ENCODE data around the gene EYA3.
A peak's percentile ranks its signal among the peaks of the same experiment; 100 is the strongest.

The EYA3 gene

DNA sequence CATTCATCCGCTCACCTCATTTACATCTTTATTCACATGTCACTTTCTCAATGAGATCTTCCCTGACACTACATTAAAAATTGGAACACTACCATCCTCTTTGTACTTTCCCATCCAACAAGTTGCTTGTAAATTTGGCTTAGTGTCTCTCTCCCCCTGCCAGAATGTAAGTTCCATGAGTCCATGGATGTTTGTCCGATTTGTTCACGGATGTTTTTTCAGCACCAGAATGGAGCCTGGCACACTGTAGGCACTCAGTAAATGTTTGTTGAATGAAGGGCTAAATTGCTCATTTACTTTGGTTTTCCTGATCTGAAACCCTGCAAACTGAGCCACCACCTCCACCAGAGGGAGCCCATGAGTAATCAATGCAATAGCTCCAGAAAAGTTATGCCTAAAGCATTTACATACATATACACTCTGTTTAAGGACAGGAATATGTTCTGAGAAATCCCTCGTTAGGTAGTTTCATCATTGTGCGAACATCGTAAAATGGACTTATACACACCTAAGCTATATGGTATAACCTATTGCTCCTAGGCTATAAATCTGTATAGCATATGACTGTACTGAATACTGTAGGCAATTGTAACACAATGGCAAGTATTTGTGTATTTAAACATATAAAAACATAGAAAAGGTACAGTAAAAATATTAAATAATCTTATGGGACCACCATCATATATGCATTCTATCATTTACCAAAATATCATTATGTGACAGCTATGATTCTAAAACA is 2.8 kb upstream of the EYA3 start:
- peak; percentile 8; the same call in 1 of the 3 replicates for ATAC-seq
- no peak for TF ChIP-seq ZNF565 (CRISPR knock-in tag; conservative IDR thresholded peaks at IDR 0.05; ENCODE audit: low read depth)
- no peak for TF ChIP-seq CSDC2 (CRISPR knock-in tag; IDR thresholded peaks at IDR 0.05)
- TF ChIP-seq ZFP30 (CRISPR knock-in tag; IDR thresholded peaks at IDR 0.05), result no peak
- TF ChIP-seq RARB (CRISPR knock-in tag; IDR thresholded peaks at IDR 0.05), result no peak

GRCh38 chr1:28087614-28088167 is 719 bp downstream of the EYA3 start:
- TF ChIP-seq TCF4 (CRISPR knock-in tag; IDR thresholded peaks at IDR 0.05; ENCODE audit: borderline replicate concordance) (no peak), ZNF70 (CRISPR knock-in tag; IDR thresholded peaks at IDR 0.05) (no peak), CSRNP3 (CRISPR knock-in tag; IDR thresholded peaks at IDR 0.05) (no peak), CSDC2 (CRISPR knock-in tag; IDR thresholded peaks at IDR 0.05) (no peak), RARB (CRISPR knock-in tag; IDR thresholded peaks at IDR 0.05) (no peak), OSR1 (CRISPR knock-in tag; IDR thresholded peaks at IDR 0.05) (no peak), GLIS3 (CRISPR knock-in tag; IDR thresholded peaks at IDR 0.05) (no peak), ISL1 (CRISPR knock-in tag; IDR thresholded peaks at IDR 0.05) (no peak), ZFP3 (CRISPR knock-in tag; IDR thresholded peaks at IDR 0.05) (no peak), ZNF565 (CRISPR knock-in tag; conservative IDR thresholded peaks at IDR 0.05; ENCODE audit: low read depth) (no peak), CREB5 (CRISPR knock-in tag; IDR thresholded peaks at IDR 0.05; ENCODE audit: low read depth) (no peak), BACH2 (CRISPR knock-in tag; IDR thresholded peaks at IDR 0.05; ENCODE audit: borderline replicate concordance) (no peak), ESRRG (CRISPR knock-in tag; IDR thresholded peaks at IDR 0.05) (no peak), ZC3H10 (CRISPR knock-in tag; IDR thresholded peaks at IDR 0.05) (no peak)
- TF ChIP-seq, protein P1, sequence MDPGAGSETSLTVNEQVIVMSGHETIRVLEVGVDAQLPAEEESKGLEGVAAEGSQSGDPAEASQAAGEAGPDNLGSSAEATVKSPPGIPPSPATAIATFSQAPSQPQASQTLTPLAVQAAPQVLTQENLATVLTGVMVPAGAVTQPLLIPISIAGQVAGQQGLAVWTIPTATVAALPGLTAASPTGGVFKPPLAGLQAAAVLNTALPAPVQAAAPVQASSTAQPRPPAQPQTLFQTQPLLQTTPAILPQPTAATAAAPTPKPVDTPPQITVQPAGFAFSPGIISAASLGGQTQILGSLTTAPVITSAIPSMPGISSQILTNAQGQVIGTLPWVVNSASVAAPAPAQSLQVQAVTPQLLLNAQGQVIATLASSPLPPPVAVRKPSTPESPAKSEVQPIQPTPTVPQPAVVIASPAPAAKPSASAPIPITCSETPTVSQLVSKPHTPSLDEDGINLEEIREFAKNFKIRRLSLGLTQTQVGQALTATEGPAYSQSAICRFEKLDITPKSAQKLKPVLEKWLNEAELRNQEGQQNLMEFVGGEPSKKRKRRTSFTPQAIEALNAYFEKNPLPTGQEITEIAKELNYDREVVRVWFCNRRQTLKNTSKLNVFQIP (CRISPR knock-in tag; IDR thresholded peaks at IDR 0.05; ENCODE audit: borderline replicate concordance, low read depth), result no peak
- TF ChIP-seq, protein P2, sequence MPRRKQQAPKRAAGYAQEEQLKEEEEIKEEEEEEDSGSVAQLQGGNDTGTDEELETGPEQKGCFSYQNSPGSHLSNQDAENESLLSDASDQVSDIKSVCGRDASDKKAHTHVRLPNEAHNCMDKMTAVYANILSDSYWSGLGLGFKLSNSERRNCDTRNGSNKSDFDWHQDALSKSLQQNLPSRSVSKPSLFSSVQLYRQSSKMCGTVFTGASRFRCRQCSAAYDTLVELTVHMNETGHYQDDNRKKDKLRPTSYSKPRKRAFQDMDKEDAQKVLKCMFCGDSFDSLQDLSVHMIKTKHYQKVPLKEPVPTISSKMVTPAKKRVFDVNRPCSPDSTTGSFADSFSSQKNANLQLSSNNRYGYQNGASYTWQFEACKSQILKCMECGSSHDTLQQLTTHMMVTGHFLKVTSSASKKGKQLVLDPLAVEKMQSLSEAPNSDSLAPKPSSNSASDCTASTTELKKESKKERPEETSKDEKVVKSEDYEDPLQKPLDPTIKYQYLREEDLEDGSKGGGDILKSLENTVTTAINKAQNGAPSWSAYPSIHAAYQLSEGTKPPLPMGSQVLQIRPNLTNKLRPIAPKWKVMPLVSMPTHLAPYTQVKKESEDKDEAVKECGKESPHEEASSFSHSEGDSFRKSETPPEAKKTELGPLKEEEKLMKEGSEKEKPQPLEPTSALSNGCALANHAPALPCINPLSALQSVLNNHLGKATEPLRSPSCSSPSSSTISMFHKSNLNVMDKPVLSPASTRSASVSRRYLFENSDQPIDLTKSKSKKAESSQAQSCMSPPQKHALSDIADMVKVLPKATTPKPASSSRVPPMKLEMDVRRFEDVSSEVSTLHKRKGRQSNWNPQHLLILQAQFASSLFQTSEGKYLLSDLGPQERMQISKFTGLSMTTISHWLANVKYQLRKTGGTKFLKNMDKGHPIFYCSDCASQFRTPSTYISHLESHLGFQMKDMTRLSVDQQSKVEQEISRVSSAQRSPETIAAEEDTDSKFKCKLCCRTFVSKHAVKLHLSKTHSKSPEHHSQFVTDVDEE (CRISPR knock-in tag; IDR thresholded peaks at IDR 0.05), result no peak
- TF ChIP-seq, protein P3, sequence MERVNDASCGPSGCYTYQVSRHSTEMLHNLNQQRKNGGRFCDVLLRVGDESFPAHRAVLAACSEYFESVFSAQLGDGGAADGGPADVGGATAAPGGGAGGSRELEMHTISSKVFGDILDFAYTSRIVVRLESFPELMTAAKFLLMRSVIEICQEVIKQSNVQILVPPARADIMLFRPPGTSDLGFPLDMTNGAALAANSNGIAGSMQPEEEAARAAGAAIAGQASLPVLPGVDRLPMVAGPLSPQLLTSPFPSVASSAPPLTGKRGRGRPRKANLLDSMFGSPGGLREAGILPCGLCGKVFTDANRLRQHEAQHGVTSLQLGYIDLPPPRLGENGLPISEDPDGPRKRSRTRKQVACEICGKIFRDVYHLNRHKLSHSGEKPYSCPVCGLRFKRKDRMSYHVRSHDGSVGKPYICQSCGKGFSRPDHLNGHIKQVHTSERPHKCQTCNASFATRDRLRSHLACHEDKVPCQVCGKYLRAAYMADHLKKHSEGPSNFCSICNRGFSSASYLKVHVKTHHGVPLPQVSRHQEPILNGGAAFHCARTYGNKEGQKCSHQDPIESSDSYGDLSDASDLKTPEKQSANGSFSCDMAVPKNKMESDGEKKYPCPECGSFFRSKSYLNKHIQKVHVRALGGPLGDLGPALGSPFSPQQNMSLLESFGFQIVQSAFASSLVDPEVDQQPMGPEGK (CRISPR knock-in tag; IDR thresholded peaks at IDR 0.05; ENCODE audit: borderline replicate concordance), result no peak
- ATAC-seq, result peak; percentile 45

- ATAC-seq, result no peak
- TF ChIP-seq CSRNP3 (CRISPR knock-in tag; IDR thresholded peaks at IDR 0.05), result no peak
- TF ChIP-seq ZFP3 (CRISPR knock-in tag; IDR thresholded peaks at IDR 0.05), result no peak
These were observed 1.8 kb downstream of the EYA3 start for GRCh38 chr1:28086651-28087050.

Measured in SK-N-SH treated with all-trans-retinoic acid at 6 μM for 48 hours (cell line).